HG03095 (cell line): ENCODE data around the gene VKORC1.
A peak's percentile ranks its signal among the peaks of the same experiment; 100 is the strongest.

ENCODE experiments used
- ATAC-seq: cut with Tn5 transposase; IDR thresholded peaks from one replicate; pipeline ENCODE4 v1.9.1; 2021; ENCODE audit warnings: moderate library complexity; ENCODE audit not compliant: unreplicated experiment

The VKORC1 gene

DNA sequence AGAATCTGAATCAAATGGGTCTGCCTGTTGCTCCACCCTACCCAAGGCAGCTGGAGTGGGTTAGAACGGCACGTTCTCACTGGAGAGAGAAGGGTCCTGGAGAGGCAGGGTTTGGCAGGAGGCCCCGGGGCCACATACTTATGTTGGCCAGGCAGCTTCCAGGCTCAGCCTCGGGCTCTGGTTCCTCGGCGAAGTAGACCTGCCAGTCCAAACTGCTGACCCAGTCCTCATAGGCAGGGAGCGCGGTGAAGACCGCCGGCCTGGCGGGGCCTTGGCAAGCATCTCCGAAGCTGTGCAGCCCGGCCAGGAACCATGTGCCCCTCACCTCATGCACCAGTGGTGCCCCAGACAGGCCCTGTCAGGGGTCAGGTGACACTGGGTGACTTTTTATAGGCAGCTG lies 10.6 kb downstream of the VKORC1 start:
- ATAC-seq = no peak

DNA sequence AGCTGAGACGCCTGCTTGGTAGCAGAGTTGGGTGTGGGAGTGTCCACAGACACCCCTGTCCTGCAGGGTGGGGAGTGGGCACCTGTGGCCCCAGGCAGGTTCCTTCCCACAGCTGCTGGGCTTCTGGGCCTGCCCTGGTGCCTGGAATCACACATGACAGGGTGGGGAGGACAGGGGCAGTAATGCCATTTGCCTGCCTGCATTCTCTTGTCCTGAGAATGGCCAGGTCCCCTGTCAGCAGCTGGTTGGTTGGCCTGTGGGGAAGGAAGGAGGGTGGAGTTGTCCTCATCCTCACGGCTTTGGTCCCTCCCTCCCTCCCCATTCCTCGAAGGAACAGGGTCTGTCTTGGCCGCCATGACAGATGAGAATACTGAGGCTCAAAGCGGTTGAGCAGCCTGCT lies 11.0 kb downstream of the VKORC1 start:
- no peak for ATAC-seq

DNA sequence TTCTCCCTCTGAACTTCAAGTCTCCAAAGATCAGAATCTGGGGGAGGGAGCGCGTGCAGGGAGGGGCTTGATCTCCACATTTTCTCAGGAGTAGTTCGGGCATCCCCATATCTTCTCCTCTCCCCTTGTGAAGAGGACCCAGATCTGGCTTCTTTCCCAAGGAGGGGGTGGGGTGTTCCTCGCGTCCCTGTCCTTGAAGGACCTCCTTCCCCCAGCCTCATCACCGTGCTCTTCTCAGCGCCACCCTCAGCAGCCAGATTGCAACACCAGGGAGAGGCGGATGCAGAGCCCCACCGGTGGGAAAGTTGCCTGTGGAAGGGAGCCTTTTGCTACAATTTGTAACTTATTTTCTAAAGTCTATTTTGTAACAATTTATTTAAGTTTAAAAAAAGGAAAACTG lies 11.5 kb downstream of the VKORC1 start:
- no peak for ATAC-seq

DNA sequence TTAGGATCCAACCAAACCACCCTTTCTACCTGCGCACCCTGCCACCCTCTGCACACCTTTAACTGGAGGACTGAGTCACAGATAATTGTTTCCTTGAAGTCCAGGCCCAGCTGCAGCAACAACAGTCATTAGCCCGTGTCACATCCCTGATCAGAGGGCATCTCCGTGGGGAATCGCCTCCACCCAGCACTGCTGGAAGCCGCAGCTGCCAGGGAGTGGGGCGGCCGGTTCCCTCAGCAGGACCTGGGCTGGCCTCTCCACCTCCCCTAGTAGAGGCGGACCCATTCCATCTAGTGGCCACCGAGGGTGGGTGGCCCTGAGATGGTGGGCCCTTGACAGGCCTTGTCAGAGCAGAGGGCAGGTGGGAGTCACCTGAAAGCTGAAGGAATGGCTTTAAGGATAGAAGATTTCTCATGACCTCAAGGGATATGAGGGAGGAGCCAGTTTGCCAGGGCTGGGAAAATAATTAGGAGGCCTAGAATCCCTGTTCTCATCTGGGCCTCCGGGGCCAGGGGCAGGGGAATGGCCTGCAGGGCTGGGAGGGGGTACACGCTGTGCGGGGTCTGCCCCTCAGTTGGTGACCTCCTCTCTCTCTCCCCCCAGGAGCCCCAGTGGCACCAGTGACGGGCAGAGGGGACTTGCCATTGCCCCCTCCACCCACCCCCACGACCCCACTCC lies 12.1 kb downstream of the VKORC1 start:
- ATAC-seq = no peak

DNA sequence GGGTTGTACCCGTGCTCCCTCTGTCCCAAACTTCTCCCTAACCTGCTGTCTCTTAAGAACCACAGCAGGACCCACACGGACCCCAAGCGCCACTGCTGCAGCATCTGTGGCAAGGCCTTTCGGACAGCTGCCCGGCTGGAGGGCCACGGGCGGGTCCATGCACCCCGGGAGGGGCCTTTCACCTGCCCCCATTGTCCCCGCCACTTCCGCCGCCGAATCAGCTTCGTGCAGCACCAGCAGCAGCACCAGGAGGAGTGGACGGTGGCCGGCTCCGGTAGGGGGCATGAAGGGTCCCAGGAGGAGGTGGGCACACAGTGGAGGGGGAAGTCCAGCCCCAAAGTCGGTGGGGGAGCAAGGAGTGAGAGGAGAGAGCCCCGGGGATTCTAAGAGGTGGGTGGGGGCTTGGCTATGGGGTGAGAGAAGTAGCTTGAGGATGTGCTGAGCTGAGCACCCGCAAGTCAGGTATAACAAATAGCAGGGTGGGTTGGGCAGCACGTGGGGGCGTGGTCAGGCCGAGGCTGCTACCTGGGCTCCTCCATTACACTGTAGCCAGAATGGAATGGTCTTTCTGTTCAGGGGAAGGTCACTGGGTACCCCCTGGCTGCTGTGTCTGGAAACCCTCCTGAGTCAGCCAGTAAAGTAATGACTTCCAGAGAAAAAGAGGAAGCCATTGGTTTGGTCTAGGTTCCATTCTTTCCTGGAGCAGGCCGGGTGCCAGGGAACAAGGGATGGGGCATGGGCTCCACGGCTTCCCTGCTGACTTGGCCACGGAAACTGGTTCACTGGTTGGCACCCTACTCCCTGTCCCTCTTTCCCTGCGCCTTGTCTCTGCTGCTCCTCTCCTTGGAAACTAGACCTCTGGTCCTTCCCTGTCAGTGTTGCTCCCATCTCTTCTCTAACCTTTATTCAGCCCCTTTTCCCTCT lies 12.9 kb downstream of the VKORC1 start:
- no peak for ATAC-seq

DNA sequence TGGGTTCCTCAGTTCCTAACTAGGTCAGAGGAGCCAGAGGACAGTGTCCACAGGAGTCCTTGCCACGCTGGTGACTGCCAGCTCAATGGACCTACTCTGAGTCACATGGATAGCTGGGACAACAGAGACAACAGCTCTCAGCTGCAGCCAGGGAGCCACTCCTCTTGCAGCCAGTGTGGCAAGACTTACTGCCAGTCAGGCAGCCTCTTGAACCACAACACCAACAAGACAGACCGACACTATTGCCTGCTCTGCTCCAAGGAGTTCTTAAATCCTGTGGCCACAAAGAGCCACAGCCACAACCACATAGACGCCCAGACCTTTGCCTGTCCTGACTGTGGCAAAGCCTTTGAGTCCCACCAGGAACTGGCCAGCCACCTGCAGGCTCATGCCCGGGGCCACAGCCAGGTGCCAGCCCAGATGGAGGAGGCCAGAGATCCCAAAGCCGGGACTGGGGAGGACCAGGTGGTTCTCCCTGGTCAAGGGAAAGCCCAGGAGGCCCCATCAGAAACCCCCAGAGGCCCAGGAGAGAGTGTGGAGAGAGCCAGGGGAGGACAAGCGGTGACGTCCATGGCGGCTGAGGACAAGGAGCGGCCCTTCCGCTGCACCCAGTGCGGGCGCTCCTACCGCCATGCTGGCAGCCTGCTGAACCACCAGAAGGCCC lies 13.7 kb downstream of the VKORC1 start:
- no peak for ATAC-seq

DNA sequence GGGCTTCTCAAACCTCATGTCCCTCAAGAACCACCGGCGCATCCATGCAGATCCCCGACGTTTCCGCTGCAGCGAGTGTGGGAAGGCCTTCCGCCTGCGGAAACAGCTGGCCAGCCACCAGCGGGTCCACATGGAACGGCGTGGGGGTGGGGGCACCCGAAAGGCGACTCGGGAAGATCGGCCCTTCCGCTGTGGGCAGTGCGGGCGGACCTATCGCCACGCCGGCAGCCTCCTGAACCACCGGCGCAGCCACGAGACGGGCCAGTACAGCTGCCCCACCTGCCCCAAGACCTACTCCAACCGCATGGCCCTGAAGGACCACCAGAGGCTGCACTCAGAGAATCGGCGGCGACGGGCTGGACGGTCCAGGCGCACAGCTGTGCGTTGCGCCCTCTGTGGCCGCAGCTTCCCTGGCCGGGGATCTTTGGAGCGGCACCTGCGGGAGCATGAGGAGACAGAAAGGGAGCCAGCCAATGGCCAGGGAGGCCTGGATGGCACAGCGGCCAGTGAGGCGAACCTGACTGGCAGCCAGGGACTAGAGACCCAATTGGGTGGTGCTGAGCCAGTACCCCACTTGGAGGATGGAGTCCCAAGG lies 14.5 kb downstream of the VKORC1 start:
- no peak for ATAC-seq

DNA sequence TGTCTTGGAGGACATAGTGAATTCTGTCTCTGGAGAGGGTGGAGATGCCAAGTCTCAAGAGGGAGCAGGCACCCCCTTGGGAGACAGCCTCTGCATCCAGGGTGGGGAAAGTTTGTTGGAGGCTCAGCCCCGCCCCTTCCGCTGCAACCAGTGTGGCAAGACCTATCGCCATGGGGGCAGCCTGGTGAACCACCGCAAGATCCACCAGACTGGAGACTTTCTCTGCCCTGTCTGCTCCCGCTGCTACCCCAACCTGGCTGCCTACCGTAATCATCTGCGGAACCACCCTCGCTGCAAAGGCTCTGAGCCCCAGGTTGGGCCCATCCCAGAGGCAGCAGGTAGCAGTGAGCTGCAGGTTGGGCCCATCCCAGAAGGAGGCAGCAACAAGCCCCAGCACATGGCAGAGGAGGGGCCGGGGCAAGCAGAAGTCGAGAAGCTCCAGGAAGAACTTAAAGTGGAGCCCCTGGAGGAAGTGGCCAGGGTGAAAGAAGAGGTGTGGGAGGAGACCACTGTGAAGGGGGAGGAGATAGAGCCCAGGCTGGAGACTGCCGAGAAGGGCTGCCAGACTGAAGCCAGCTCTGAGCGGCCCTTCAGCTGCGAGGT lies 15.2 kb downstream of the VKORC1 start:
- ATAC-seq = no peak

DNA sequence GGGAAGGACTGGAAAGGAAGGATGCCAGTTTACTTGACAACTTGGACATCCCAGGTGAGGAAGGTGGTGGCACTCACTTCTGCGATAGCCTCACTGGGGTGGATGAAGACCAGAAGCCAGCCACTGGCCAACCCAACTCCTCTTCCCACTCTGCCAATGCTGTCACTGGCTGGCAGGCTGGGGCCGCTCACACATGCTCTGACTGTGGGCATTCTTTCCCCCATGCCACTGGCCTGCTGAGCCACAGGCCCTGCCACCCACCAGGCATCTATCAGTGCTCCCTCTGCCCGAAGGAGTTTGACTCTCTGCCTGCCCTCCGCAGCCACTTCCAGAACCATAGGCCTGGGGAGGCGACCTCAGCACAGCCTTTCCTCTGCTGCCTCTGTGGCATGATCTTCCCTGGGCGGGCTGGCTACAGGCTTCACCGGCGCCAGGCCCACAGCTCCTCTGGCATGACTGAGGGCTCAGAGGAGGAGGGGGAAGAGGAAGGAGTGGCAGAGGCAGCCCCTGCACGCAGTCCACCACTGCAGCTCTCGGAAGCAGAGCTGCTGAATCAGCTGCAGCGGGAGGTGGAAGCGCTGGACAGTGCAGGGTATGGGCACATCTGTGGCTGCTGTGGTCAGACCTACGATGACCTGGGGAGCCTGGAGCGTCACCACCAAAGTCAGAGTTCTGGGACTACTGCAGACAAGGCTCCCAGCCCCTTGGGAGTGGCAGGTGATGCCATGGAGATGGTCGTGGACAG lies 15.8 kb downstream of the VKORC1 start:
- no peak for ATAC-seq

DNA sequence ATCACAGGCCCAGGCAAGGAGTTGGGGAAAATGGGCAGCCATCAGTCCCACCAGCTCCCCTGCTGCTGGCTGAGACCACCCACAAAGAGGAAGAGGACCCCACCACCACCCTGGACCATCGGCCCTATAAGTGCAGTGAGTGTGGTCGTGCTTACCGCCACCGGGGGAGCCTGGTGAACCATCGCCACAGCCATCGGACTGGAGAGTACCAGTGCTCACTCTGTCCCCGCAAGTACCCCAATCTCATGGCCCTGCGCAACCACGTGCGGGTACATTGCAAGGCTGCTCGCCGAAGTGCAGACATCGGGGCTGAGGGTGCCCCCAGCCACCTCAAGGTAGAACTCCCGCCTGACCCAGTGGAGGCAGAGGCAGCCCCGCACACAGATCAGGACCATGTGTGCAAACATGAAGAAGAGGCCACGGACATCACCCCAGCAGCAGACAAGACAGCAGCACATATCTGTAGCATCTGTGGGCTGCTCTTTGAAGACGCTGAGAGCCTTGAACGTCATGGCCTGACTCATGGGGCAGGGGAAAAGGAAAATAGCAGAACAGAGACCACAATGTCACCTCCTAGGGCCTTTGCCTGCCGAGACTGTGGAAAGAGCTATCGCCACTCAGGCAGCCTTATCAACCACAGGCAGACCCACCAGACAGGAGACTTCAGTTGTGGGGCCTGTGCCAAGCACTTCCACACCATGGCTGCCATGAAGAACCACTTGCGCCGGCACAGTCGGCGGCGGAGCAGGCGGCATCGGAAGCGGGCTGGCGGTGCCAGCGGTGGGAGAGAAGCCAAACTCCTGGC lies 16.8 kb downstream of the VKORC1 start:
- ATAC-seq = no peak

DNA sequence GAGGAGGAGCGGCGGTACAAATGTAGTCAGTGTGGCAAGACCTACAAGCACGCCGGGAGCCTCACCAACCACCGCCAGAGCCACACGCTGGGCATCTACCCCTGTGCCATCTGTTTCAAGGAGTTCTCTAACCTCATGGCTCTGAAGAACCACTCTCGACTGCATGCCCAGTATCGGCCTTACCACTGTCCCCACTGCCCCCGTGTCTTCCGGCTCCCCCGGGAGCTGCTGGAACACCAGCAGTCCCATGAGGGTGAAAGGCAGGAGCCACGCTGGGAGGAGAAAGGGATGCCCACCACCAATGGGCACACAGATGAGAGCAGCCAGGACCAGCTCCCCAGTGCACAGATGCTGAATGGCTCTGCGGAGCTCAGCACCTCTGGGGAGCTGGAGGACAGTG lies 17.6 kb downstream of the VKORC1 start:
- ATAC-seq = no peak

DNA sequence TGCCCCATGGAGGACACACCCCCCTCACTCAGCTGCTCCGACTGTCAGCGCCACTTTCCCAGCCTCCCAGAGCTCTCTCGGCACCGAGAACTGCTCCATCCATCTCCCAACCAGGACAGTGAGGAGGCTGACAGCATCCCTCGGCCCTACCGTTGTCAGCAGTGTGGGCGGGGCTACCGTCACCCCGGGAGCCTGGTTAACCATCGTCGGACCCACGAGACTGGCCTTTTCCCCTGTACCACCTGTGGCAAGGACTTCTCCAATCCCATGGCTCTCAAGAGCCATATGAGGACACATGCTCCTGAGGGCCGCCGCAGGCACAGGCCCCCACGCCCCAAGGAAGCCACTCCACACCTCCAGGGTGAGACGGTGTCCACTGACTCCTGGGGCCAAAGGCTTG lies 18.3 kb downstream of the VKORC1 start:
- no peak for ATAC-seq

DNA sequence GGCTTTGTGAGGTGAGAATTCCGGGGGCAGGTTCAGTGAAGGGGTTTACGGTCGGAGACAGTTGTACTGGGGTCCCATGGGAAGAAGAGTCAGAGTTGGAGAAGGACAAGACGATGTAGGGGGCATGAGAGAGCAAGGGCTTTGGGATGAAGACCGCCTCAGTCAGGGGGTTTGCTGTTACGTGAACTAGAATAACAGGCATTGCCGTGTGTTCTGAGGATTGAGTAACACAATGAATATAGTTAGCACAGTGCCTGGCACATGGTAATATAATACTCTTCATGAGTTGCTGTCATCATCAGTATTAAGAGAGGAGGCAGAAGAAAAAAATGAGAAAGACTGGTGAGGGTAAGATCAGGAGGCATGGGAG lies 19.8 kb downstream of the VKORC1 start:
- ATAC-seq = no peak

DNA sequence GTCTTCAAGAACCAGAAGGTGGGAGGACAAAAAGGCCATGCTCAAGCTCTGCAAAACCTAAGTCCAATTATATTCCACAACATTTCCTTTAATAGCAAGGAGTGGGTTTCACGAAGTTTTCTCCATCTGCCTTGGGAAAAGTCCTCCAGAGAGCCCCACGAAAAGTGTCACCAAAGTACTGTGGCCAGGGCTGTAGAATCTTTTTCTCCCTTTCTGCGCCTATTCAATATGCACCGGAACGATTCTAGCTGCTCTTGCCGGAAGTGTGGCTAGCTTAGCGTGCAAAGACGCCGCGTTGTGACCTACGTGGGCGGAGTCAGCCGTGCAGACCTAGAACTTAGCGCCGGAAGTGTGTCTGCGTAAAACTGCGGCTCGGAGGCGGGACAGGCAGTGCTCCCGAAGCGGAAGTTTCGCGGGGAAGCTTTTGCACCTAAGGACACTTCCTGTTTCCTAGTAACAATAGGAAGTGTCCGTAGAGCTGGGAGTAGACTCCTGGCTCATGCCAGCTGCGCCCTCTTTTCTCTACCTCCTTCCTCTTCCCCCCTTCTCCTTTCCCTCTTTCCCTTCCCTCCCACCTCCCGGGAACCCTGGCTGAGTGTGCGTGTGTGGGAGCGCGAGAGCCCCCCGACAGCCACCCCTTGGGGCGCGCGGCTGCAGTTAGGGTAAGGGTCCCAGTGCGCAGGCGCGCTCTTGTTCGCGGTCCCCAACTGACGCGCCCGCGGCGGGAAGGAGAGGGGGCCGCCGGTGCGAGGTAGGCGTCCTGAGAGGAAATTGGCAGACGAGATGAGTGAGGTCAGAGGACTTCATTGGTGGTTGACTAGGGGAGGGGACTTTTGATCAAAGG lies 20.4 kb downstream of the VKORC1 start, which contains the start of the genes ZNF646 and ZNF668:
TSS of gene ZNF646 (plus strand) at position 453 of the 844 bp plus-strand sequence. CDS start 1,903 bp downstream, outside the sequence.
TSS of gene ZNF668 (minus strand) at position 271 of the 844 bp plus-strand sequence. CDS start 9,781 bp downstream, outside the sequence.
- ATAC-seq = peak; percentile 63

DNA sequence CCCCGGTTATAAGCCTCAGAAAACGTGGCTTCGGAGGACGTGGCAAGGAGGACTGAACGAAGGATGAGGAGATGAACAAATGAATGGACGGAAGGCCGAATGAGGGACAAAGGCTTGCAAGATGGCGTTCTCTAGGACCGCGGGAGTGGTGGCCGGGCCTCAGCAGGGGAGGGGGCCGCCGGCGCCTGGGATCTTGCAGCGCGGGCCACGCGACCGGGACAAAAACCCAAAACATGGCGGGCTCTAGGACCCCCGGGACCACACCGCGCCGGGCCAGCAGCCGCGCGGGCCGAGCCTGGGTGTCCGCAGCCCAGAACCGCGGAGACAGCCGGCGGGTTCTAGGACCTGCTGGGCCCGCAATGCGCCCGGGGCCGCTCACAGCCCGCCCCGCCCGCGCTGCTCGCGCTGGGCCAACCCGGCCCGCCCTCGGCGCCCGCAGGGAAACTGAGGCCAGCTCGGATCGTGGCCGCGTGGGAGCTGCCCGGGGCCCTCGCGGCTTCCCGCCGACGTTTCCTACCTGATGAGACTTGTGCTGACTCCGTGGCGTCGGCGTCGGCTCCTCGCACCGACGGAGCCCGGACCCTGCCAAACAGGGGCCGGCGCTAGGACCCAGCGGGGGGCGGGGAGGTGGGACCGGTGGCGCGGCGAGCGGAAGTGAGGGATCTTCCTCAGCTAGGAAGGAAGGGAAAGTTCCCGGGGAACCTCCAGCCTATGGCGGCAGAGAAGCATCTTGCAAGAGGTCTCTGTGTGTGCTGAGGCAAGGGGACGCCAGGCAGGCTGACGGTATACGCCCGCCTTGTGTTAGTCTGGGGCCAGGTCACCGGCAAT lies 21.2 kb downstream of the VKORC1 start:
- ATAC-seq = peak; percentile 39

DNA sequence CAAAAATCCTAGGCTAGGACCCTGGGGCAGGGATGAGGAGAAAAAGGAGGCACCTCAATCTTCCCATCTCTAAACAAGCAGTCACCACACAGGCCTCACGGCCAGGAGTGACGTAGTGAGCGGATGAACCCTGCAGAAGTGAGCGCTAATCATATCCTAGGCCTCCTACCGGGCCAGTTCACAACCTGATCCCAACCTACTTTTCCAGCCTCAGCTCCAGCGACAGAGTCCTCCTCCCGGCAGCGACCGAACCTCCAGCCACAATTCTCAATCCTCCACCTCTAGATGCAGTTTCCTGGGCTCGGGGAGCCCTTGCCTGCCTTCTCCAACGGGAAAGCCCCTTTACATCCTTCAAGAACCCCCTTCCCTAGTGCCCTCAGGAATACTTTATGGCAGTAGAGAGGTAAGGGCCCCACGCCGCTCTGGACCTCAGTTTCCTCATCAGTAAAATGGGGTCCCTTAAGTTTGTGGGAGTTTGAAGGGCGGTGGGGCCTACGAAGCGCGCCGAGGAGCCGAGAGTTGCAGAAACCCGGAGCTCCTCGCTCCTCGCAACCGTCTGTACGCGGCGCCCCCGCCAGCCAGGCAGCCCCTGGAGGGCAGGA lies 22.0 kb downstream of the VKORC1 start:
- ATAC-seq = no peak

DNA sequence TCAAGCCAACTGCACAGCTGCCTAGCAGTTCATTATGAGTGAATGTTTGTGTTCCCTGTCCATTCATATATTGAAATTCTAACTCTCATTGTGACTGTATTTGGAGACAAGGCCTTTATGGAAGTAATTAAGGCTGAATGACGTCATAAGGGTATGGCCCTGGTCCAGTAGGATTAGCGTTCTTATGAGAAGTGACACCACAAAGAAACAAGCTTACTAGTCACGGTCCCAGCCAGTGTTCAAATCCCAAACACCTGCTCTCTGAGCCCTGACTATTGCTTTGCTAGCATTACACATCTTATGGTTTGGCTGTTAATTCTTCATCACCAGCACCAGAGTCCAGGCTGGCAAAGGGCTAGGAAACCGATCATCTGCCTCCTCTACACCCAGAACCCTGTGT lies 22.7 kb downstream of the VKORC1 start:
- ATAC-seq = no peak
